Stimulated activated naive CD8-positive, alpha-beta T cell treated with anti-CD3 and anti-CD28 coated beads, Interleukin-15, amount 100 ng/mL, for 72 hours (primary cell): ENCODE results near the gene ITCH.

Source experiments
- ATAC-seq: fragments of 150-1000 bp; cut with Tn5 transposase; 2 replicates; pipeline ENCODE4 v1.10.0; 2021; ENCODE audit warnings: mild to moderate bottlenecking, moderate library complexity
- DNase-seq, 2 donors: peaks; one replicate each; pipeline ENCODE4 v3.0.0; 2021 to 2022
- H3K27ac Mint-ChIP-seq, 2 donors: one replicate each; pipeline ENCODE4 v1.8.0; 2022; ENCODE audit warnings: mild to moderate bottlenecking in 2 of 2, mixed read lengths in 2 of 2, moderate library complexity in 2 of 2
- H3K27me3 Mint-ChIP-seq: one replicate; pipeline ENCODE4 v1.8.0; 2022; ENCODE audit warnings: mixed read lengths
- H3K4me1 Mint-ChIP-seq: one replicate; pipeline ENCODE4 v1.8.0; 2022; ENCODE audit warnings: mild to moderate bottlenecking, mixed read lengths
- H3K4me3 Mint-ChIP-seq, 2 donors: one replicate each; pipeline ENCODE4 v1.8.0; 2022; ENCODE audit warnings: mild to moderate bottlenecking in 2 of 2, mixed read lengths in 2 of 2, moderate library complexity in 1 of 2
- H3K9me3 Mint-ChIP-seq, 2 donors: one replicate each; pipeline ENCODE4 v1.8.0; 2022; ENCODE audit warnings: mixed read lengths in 2 of 2

The ITCH gene

DNA sequence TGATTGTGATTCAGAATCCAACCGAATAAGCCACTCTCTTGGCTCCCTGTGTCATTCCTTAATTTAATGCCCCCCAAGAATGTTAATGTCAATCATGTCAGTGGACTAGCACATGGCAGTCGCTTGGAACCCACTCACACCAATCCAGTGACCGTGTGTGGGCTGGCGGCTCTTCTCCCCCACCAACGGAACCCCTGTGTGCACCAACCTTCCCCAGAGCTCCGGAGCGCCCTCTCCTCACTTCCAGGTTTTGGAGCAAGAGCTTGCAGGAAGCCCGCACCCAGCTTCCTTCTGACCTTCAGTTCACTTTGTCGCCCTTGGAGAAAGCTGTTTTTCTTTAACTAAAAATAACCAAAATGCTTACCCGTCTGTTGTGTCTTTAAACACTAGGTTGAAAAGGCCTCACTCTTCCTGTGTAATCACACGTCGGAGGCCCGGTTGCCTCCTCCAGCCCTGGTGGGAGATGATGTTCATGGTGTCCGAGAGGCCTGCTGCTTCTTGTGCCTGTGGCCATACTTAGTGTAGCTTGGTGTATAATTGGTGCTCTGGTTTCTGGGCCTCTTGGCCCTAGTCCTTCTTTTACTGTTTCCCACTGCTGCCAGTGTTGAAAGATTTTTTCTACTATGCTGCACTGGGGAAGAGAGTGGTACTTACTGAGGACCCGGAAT is 177.7 kb downstream of the ITCH start:
- ATAC-seq (no peak), DNase-seq (no peak)
- H3K4me3 Mint-ChIP-seq = no peak overlapping the region
- H3K4me1 Mint-ChIP-seq = peaks cover 23% of the 10 kb centered on the region
- H3K27ac Mint-ChIP-seq = peak overlapping the region; percentile 44 to 45
- H3K27me3 Mint-ChIP-seq = peaks cover 5% of the 10 kb centered on the region
- H3K9me3 Mint-ChIP-seq = no peaks in the 10 kb centered on the region

GRCh38 chr20:34541264-34541901 is 178.3 kb downstream of the ITCH start:
- peaks cover 9% of the 10 kb centered on the region for H3K27me3 Mint-ChIP-seq
- no peak overlapping the region for H3K4me3 Mint-ChIP-seq

DNA sequence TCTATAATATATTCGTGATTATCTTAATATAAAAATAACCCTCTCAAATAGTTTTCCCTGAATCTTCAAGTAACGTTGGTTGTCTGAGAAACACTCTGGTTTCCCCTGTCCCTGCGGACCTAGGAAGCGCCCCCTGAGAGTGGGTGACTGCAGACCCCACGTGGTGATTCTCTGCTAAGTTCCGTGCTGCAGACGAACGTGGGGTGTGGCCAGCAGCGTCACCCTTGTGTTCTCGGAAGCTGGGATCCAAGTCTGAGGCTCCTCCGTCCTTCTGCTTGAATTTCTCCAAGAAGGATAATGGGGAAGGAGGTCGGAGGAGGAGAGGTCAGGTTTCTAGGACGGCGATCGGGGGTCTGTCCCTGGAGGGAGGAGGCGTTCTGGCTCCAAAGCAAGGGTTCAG is 178.8 kb downstream of the ITCH start:
- Mint-ChIP-seq H3K4me3 (no peak overlapping the region), H3K27me3 (peaks cover 9% of the 10 kb centered on the region), H3K27ac (no peak overlapping the region), H3K4me1 (peaks cover 23% of the 10 kb centered on the region), H3K9me3 (no peaks in the 10 kb centered on the region)
- ATAC-seq (no peak), DNase-seq (no peak)

More at GRCh38 chr20:34541264-34541901, 178.3 kb downstream of the ITCH start:
- ATAC-seq = no peak
- no peak for DNase-seq
- H3K27ac Mint-ChIP-seq = peak overlapping the region in 1 of 2 donors; percentile 93
- H3K4me1 Mint-ChIP-seq = peaks cover 23% of the 10 kb centered on the region
- no peaks in the 10 kb centered on the region for H3K9me3 Mint-ChIP-seq

DNA sequence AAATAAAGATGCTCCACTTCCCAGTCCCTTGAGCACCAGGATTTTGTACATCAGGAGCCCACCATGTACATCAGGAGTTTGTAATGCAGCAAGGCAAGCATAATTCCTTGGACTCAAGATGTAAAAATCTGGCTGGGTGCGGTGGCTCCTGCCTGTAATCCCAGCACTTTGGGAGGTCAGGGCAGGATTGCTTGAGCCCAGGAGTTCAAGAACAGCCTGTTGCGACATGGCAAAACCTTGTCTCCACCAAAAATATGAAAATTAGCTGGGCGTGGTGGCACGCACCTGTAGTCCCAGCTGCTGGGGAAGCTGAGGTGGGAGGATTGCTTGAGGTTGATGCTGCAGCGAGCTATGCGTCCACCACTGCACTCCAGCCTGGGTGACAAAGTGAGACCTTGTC is 179.4 kb downstream of the ITCH start:
- H3K4me1 Mint-ChIP-seq = peaks cover 23% of the 10 kb centered on the region
- H3K27ac Mint-ChIP-seq = no peak overlapping the region
- no peaks in the 10 kb centered on the region for H3K9me3 Mint-ChIP-seq
- H3K4me3 Mint-ChIP-seq = no peak overlapping the region
- ATAC-seq (no peak), DNase-seq (no peak)
- peaks cover 9% of the 10 kb centered on the region for H3K27me3 Mint-ChIP-seq

DNA sequence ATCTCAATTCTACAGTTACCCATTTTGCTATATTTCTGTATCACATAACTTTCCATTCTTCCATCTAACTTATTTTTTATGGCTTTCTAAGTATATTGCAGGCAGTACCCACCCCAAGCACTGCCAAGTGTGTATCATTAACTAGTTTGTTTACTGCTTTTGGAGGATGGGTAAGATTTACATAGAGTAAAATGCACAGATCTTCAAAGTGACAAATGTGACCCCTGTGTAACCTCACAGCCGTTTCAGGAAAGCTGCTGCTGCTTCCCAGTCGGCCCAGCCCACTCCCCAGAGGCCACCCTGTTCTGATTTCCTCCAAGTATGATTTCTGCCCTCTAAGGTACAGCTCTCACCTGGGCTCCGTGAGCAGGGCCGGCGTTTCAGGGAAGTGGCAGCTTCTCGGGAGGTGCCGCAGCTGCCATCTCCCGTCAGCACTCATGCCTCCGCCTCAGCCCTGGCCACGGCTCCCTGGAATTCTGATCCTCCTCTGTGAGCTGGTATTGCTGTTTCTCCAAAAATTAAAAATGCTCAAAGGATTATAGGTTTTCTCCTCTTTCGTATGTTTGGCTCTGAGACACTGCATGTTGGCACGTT is 180.5 kb downstream of the ITCH start:
- no peaks in the 10 kb centered on the region for H3K9me3 Mint-ChIP-seq
- H3K27ac Mint-ChIP-seq = peak overlapping the region in 1 of 2 donors; percentile 35
- DNase-seq (no peak), ATAC-seq (no peak)
- H3K27me3 Mint-ChIP-seq = peaks cover 9% of the 10 kb centered on the region
- peaks cover 23% of the 10 kb centered on the region for H3K4me1 Mint-ChIP-seq
- no peak overlapping the region for H3K4me3 Mint-ChIP-seq

DNA sequence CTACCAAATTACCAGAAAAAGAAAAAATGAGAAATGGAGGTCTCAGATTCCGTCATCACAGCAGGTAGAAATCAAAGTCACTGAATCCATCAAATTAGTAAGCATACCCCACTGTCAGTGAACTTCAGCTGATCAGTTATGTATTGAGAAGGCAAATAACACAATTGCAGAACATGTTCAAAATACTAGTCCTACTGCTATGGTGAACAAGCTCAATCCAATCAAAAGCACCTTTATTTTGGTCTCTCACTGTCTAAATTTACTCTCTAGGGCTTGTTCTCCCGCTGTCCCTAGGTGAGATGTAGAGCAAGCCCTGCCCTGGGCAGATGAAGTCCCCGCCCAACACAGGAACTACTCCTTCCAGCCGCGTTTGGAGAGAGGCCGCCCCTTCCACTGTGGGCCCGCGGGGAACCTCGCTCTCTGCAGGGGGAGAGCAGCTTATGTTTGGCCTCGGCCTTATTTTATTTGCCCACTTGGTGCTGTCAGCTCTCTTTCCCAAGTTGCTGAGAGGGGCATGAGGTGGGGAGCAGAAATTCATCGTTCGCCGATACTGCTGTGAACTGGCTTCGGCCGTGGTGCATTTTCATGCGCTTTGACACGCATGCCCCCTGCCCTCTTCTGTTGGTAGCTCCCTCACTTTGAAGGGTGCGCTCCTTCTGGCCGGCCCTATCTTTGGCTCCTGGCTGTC is 181.2 kb downstream of the ITCH start:
- Mint-ChIP-seq H3K9me3 (no peaks in the 10 kb centered on the region), H3K4me3 (peak overlapping the region; percentile 20 to 62), H3K27me3 (peaks cover 9% of the 10 kb centered on the region), H3K27ac (peak overlapping the region in 1 of 2 donors; percentile 35), H3K4me1 (peaks cover 23% of the 10 kb centered on the region)
- peak in 1 of 2 donors; percentile 20 for DNase-seq
- peak; percentile 78 for ATAC-seq

DNA sequence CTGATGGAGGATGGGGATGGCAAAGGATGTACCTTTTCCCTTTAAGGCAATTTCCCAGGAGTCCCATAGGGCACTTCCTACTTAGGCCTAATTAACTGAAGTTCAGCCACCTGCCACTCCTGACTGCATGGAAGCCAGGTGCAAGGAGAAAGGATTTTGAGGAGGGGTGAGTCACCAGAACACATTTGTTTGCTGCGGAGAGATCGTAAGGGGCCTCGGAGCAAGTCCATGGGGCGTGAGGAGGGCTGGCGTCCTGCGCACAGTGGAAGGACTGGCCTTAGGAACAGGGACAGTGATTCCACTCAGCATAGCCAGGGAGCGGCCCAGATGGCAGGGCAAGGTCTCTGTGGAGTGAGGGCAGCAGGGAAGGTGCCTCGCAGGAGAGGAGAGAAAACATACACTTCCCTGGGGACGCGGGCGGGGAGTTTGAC is 183.7 kb downstream of the ITCH start:
- no peak overlapping the region for H3K27ac Mint-ChIP-seq

DNA sequence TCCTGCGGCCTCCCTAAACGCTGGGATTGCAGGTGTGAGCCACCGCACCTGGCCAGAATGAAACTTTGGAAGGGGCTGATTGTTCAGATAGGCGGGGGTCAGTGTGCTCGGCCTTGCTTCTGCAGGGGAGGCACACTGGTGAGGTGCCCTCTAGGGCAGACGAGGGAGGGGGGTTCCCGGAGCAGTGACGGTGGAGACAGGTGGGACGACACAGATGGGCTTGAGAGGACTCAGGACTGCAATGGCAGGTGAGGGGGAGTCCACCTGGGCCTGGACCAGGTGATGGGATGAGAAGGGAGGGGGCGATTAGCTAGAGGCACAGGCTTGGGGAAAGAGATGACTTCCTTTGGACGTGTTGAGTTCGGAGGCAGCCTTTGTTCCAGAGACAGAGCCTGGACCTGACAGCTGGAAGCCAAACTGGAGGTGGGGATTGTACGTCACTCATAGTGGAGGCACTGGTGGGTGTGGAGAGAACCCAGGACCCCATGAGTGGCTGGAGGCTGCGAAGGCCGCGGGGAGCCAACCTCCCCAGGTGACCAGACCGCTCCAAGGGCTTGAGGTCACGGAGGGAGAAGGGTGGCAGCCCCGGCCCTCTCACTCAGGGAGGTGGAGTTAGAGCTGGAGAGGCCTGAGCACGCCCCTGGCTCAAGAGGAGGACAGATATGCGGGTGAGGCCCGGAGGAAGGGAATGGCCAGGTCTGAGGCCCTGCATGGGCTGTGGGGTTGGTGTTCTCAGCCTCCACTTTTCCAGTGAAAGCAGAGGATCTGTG is 185.0 kb downstream of the ITCH start:
- no peak overlapping the region for H3K4me3 Mint-ChIP-seq
- peaks cover 13% of the 10 kb centered on the region for H3K4me1 Mint-ChIP-seq
- no peak overlapping the region for H3K27ac Mint-ChIP-seq
- H3K9me3 Mint-ChIP-seq = no peaks in the 10 kb centered on the region
- DNase-seq (no peak), ATAC-seq (no peak)
- peaks cover 9% of the 10 kb centered on the region for H3K27me3 Mint-ChIP-seq

More for the DNA sequence above, 183.7 kb downstream of the ITCH start:
- no peaks in the 10 kb centered on the region for H3K9me3 Mint-ChIP-seq
- peaks cover 9% of the 10 kb centered on the region for H3K27me3 Mint-ChIP-seq
- H3K4me1 Mint-ChIP-seq = peaks cover 14% of the 10 kb centered on the region
- DNase-seq (no peak), ATAC-seq (no peak)
- no peak overlapping the region for H3K4me3 Mint-ChIP-seq

GRCh38 chr20:34549291-34549928 is 186.3 kb downstream of the ITCH start:
- no peak for DNase-seq
- ATAC-seq = no peak
- H3K27ac Mint-ChIP-seq = no peak overlapping the region
- no peak overlapping the region for H3K4me3 Mint-ChIP-seq
- peaks cover 9% of the 10 kb centered on the region for H3K27me3 Mint-ChIP-seq
- H3K9me3 Mint-ChIP-seq = no peaks in the 10 kb centered on the region
- H3K4me1 Mint-ChIP-seq = peaks cover 5% of the 10 kb centered on the region

- peaks cover under 1% of the 10 kb centered on the region for H3K4me1 Mint-ChIP-seq
- no peak for ATAC-seq
- H3K9me3 Mint-ChIP-seq = no peaks in the 10 kb centered on the region
- DNase-seq = no peak
- no peak overlapping the region for H3K4me3 Mint-ChIP-seq
- no peak overlapping the region for H3K27ac Mint-ChIP-seq
- peaks cover 9% of the 10 kb centered on the region for H3K27me3 Mint-ChIP-seq
These were observed 186.8 kb downstream of the ITCH start for GRCh38 chr20:34549929-34550305.

GRCh38 chr20:34552569-34552968 is 189.5 kb downstream of the ITCH start:
- no peaks in the 10 kb centered on the region for H3K9me3 Mint-ChIP-seq
- DNase-seq (no peak), ATAC-seq (no peak)
- peak overlapping the region in 1 of 2 donors; percentile 44 for H3K27ac Mint-ChIP-seq
- no peak overlapping the region for H3K4me3 Mint-ChIP-seq
- no peaks in the 10 kb centered on the region for H3K4me1 Mint-ChIP-seq
- no peaks in the 10 kb centered on the region for H3K27me3 Mint-ChIP-seq

DNA sequence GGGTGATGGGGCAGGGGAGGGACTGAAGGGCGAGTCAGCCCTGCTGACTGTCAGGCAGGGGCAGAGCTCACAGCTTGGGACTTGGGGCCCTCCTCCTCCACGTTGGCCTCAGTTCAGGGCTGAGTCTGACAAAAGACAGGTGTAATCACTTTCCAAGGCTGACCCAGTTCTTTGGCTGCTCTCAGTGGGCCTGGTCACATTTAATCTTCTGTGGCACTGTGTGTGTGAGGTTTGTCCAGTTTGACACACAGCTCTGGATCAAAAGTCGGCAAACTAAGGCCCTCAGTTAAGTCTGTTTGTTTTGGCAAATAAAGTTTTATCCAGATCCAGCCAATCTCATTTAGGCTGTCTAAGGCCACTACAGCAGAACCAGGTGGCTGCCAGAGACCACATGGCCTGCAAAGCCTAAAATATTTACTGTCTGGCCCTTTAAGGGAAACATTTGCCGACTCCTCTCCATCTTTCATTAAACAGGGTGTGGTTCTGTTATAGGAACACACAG is 190.3 kb downstream of the ITCH start:
- Mint-ChIP-seq H3K27ac (no peak overlapping the region), H3K4me1 (peaks cover 7% of the 10 kb centered on the region), H3K27me3 (no peaks in the 10 kb centered on the region), H3K9me3 (no peaks in the 10 kb centered on the region), H3K4me3 (no peak overlapping the region)
- DNase-seq = no peak
- no peak for ATAC-seq

- DNase-seq (no peak), ATAC-seq (no peak)
- peak overlapping the region; percentile 84 to 95 for H3K27ac Mint-ChIP-seq
- H3K4me1 Mint-ChIP-seq = peaks cover 8% of the 10 kb centered on the region
- peak overlapping the region; percentile 84 to 88 for H3K4me3 Mint-ChIP-seq
- no peaks in the 10 kb centered on the region for H3K9me3 Mint-ChIP-seq
- no peaks in the 10 kb centered on the region for H3K27me3 Mint-ChIP-seq
These were observed 194.9 kb downstream of the ITCH start for GRCh38 chr20:34557936-34558319.

GRCh38 chr20:34558320-34559218 is 195.5 kb downstream of the ITCH start, which contains the start of gene MAP1LC3A:
TSS of gene MAP1LC3A (plus strand) at chr20:34558718. CDS start at chr20:34558869, 151 bp downstream.
- Mint-ChIP-seq H3K27ac (peak within 1 kb of the TSS; percentile 84 to 95), H3K4me1 (peaks cover 8% of the 10 kb centered on the region), H3K27me3 (no peaks in the 10 kb centered on the region), H3K9me3 (no peaks in the 10 kb centered on the region), H3K4me3 (peak within 1 kb of the TSS; percentile 84 to 88)
- DNase-seq (peak; percentile 87 to 90), ATAC-seq (peak; percentile 85)
